HG03469 (cell line): ENCODE results near the gene EPHB1.
A peak's percentile ranks its signal among the peaks of the same experiment; 100 is the strongest.

ENCODE experiments used
- ATAC-seq: cut with Tn5 transposase; IDR thresholded peaks from one replicate; pipeline ENCODE4 v1.9.1; 2021; ENCODE audit warnings: mild to moderate bottlenecking, moderate library complexity, moderate number of reproducible peaks; ENCODE audit not compliant: unreplicated experiment

The EPHB1 gene

DNA sequence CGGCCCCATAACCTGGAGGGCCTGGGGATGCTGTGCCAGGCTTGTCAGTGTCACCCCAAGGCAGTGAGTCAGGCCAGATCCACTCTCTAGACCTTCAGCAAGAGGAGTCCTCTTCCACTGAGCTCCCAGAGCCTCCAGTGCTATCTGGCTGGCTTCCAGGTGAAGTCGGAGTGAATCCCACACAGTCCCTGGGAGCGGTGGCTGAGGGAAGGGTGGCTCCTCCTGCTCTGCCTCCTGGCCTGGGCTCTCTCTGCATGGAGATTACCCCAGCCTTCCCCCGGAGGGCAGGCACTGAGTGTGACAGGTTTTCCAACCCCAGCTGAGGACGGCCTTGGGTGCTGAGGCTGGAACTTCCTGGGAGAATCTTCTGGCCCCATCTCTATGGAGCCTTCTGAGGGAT lies 82.7 kb downstream of the EPHB1 start:
- no peak for ATAC-seq

DNA sequence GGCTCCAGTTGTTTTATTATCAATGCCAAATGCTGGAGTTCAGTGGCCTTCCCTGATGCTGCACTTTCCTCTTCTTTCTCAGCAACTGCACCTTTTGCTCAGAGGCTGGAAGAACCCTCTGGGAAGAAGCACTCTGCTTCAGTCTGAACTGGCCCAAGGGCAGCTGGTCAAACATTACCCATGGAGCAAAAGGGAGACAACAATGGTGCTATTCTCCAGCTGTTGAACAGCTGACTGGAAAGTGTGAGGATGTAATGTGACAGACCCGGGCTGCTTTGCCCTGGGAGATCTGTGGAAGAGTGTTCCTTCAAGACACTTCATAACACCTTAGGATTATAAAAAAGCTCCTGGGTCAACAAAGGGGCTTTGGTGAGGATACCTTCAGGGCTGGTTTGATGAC lies 84.9 kb downstream of the EPHB1 start:
- ATAC-seq: no peak

DNA sequence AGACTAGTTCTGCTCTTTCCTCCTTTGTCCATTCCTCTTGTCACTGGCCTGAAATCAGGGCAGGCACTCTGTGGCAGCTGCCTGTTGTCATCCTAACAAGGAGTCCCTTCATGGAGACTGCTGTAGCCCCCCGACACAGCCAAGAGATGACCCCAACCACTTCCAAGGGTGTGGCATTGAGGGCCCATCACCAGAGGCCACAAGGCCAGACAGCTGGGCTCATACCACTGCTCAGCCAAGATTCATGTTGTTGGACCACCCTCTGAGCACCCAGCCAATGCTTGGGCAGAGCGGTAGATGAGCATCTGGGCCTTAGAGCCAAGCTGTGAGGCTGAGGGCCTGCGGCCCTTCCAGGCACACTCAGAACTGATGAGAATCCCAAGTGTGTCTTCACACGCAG lies 85.4 kb downstream of the EPHB1 start:
- ATAC-seq: no peak

DNA sequence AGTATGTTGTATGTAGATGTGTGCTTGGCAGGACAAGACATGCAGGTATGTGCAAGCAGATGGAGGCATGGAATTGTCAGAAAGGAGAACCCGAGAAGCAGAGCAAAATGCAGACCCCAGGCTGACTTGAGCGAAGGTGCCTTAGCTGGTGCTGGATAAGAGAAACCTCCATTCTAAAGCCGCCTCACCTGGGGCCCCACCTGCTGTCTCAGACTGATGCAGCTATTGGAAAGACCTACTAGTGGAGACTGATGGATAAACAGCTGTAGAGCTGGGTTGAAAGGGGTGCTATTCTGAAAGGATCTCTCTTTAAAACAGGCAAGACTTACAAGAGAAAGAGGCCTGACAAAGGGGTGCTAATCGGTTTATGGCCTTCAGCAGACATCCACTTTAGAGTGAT lies 86.2 kb downstream of the EPHB1 start:
- no peak for ATAC-seq

DNA sequence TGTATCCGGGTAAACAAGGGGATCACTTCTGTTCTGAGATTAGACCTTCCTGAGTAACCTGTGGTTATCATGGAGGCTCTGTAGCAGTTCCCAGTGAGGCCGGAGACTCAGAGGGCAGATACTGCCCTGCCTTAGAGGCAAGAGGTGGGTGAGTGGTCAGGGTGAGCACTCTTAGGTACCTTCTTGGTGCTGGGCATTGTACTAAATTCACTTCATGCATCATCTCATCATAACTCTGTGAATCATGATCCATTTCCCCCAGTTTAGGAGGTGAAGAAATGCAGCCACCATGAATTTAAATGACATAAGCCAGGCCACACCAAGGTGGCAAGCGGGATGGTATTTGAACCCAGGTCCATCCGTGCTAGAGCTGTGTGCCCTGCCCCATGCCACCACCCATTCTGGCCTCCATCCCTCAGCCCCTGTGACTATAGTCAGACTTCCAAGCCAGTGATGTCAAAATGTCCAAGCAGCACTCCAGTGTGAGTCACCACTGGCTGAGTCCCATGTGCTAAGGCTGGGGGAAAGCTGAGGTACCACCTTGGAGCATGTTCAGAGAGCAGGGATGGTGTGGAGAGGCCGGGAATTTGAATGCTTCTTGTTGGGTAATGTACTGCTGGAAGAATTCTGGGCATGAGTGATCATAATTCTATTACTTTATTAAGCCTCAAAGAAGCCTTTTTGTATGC lies 88.8 kb downstream of the EPHB1 start:
- no peak for ATAC-seq

DNA sequence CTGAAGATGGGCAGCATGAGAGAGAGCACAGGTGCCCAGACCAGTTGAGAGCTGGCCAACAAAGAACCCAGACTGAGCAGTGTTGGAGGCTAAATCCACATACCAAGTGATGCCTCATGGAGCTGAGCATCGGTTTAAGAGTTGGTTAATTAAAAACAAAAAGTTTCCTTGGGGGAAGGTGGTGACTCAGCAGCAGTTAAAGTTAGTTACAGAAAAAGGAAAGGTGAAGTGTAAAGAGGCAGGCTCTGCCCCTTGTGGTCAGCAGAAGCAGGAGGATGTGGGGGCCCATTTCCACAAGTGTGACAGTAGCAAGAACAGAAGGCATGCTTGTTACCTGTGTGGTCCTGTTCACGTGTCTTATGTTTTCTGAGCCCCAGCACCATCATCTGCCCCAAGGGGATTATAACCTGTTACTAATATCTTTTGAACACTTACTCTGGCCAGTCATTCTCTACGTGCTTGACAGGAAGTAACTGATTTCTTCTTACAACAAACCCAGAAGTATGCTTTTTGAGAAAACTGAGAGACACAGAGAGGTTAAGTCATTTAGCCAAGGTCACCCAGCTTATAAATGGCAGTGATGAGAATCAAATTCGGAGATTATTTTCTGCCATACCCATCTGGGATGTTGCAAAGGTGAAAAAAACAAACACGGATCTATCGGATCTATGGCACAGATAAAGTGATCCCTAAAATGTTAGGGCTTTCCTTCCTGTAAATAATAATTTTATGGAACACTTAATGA lies 91.0 kb downstream of the EPHB1 start:
- ATAC-seq: peak; percentile 87

DNA sequence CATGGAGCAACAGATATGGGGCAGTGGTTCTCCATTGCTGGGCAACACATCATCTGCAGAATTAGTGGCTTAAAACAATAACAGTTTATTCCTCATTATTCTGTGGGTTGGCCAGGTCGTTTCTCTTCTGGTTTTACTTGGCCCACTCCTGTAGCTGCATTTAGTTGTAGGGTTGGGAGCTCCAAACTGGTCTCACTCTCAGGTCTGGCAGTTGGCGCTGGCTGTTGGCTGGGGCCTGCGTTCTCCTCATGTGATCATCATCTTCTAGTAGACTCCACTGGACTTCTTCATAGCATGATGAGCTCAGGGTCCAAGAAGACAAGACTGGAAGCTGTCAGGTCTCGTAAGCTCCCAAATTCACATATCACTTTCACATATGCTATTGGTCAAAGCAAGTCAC lies 91.9 kb downstream of the EPHB1 start:
- no peak for ATAC-seq

DNA sequence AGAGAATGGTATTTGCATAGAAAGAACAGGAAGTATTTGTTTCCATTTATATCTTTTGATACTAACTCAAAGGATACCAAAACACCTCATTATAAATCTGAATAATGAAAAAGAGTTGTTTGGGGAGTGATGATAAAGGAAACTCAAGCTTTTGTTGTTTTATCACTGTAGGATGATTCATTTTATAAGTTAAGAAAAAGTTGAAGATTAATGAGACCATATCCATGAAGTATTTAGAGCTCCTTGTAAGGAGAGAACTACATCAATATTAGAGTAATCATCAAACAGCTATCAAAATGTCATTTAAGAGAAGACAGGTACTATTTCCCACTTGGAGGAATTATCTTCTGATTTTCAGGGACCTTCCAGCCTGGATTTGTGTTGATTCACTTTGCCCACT lies 92.5 kb downstream of the EPHB1 start:
- no peak for ATAC-seq

DNA sequence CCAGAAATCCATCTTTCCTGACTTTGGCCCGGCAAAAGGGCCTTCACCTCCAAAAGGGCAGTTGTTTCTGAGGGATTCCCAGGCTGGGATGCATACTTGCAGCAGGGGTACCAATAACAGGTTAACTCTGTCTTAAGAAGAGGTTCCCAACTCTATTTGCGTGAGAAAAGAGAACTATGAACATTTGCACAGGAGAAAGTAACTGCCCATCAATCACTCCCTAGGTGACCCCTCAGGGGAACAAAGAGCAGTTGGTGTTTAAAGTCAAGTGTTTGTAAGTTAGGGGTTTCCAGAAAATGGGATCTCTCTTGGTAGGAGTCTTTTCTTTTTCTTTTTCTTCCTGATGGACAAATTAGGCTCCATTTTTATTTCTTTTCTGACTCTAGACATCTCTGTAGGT lies 97.3 kb downstream of the EPHB1 start:
- ATAC-seq: no peak

DNA sequence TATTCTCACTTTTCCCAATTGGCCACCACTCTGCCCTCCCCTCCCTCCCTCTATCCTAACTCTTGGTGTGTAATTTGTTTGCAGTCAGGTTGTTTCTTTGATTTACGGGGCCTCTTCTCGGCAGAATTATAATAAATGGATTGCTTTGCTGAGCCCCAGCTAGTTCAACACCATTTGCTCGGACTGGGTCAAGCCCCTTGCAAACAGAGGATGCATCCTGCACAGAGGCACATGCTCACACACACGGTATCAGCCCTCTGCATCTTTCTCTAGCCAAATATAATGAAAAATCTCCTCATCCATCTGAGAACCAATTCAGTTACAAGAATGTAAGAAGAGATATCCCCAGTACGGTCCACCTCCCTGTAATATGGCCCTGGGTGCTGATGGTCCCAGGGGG lies 97.7 kb downstream of the EPHB1 start:
- no peak for ATAC-seq

DNA sequence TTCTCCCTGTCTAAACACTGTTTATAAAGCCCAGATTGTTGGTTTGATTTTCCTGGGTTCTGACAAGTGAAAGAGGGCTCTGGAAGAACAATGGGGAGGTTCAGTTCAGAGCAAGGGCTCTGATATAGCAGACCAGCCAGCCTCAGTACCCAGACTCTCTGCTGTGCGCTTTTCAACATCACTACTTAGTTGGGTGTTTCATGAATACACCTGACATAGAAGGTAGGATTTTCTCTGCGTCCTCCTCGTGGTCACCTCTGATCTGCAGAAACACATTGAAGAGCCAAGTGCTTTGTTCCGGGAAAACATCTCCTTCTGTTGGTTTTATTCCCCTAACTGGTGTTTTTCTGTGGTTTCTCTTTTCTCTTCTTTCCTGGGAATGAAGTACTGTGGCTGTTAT lies 99.5 kb downstream of the EPHB1 start:
- ATAC-seq: no peak

DNA sequence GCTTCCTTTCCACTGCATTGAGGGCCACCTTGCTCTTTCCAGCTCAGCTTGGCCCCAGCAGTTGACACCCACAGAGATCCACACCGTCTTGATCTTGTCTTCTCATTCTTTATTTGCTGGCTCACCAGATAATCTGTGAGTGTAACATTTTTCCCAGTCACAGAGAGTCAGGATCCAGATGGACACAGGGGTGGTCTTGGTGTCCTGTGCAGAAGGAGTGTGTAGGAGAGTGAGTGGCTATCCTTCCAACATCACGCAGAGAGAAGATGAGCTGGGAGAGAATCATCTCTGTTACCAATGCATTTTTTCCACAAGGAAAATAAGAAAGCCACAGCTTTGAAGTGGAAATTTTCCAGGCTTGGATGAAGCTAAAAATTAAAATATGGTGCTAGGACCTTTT lies 100.1 kb downstream of the EPHB1 start:
- ATAC-seq: no peak

DNA sequence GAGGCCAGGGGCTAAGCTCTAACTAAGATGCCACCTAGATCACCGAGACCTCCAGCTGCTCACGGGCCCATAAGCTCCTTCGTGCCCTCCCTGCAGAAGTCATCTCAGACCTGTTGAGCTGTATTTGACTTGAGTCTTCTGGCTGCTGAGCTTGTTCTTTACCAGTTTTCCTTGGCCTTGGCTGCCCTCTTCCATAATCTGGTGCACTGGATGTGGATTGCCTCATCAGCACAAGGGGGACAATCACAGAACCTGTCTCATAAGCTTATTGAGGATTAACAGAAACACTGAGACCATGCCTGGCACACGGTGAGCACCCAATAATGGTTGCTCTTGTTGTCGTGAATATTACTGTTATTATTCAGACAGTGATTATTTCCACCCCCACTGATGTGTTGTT lies 101.1 kb downstream of the EPHB1 start:
- ATAC-seq: no peak

DNA sequence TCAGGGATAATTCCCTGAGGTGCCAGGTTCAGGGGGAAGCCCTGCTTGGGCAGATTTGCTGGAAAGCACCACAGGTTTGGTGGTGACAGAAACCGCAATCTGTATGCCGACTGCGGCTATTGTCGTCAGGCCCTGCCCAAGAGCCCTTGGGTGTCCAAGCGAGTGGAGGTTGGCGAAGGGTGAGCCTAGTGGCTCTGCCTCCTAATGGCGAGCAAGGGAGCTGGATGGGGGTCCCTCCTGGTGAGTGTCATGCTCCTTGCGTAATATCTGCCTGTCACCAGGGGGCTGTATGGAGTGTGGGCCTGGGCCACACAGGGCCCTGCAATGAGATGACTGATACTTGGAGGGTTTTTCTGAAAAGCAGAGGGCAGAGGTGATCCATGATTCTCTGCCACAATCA lies 101.6 kb downstream of the EPHB1 start:
- ATAC-seq: no peak

DNA sequence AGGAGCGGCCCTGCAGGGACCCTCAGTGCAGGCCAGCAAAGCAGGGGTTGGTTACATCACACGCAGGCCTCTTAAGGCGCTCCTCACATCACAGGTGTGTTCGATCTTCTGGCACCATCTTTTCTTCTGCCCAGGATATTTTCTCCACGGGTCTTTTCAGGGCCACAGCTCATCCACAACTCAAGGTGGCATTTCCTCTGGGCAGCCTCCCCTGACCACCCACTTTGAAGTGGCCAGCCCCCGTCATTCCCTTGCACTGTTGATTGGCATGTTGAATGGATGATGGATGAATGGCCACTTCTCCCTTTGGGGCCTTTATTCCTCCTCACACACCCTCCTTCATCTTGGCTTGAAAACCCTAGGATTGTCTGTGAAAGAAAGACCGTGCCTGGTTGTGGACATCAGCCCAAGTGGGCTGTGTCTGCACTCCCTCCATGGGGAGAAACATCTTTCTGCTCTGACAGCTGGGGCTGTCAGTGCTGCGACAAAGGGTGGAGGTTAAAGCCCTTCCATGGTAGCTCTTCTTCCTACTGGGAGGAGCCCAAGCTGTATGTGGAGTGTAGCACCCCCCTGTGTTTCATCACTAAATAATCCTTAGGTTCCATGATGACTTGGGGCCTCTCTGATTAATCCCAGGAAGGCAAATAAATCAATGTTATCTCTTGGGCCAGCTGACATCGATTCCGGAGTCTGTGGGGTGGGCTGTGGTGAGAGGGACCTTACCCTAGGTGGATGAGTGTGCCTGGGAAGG lies 102.5 kb downstream of the EPHB1 start:
- no peak for ATAC-seq

DNA sequence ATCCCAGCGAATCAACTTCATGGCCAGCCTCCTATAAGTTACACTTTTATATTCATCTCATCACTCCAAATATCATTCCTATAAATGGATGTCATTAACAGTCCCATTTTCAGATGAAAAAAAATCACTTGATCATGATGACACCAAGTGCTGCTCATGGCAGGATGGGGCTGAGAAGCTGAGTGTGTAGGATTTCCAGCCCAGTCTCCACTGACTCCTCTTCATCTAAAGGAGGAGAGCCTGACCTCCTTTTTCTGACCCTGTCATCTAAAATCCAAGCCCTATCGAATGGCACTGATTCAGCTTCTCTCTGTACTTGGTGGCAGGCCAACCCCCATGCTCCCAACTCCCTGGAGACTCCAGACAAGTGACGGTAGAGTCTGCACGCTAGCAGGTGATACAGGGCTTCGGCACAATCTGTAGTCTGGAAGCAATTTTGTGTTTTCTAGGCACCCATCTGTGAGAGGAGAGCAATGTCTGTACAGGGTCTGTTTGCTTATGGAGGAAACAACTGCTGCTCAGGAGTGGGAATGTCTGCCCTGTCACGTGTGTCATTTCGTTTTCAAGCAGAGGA lies 103.2 kb downstream of the EPHB1 start:
- ATAC-seq: no peak

DNA sequence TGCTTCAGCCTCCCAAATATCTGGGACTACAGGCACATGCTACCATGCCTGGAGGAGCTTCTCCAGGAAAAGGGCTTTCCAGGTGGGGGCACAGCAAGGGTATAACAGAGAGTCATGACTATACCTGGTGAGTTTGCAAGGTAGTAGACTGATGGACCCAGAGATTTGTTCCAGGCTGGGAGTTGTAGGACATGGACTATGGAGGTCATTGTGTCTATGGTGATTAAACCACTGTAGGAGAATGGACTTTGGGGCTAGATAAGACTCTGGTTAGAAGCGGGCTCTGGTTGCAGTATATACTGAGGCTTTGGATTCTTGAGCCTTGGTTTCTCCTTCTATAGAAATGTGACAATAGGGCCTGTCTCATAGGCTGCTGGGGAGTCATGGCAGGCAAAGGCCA lies 104.7 kb downstream of the EPHB1 start:
- no peak for ATAC-seq

DNA sequence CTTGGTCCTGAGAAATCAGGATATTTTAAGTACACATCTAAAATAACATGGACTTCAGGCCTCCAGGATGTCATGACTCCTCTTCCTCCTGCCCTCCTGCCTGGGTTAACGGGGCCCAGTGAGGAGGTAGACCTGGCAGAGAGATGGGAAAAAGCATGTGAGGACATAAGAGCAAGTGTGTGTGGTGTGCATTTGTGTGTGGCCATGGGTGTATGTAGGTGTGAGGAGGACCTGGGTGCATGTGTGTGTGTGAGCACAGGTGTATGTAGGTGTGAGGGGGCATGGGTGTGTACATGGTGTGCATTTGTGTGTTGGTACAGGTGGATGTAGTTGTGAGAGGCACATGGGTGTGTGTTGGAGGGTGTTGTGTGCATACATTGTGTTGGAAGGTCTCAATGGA lies 105.4 kb downstream of the EPHB1 start:
- no peak for ATAC-seq

DNA sequence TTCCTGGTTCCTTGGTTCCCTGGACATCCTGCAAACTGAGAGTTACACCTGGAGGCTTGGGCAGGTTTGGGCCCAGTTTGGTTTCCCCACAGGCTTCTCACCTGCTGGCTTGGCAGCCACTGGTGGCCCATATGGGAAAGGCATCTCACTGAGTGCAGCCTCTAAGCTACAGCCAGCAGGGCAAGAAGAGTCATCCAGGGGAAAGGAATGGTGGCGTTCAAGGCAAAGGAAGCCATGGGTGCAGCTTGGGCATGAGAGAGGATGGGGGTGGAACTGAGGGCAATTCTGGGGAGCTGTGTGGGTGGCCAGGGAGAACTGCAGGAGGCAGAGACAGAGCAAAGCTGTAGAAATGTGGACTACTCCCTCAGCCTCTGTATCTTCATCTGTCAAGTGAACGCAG lies 106.4 kb downstream of the EPHB1 start:
- ATAC-seq: no peak

DNA sequence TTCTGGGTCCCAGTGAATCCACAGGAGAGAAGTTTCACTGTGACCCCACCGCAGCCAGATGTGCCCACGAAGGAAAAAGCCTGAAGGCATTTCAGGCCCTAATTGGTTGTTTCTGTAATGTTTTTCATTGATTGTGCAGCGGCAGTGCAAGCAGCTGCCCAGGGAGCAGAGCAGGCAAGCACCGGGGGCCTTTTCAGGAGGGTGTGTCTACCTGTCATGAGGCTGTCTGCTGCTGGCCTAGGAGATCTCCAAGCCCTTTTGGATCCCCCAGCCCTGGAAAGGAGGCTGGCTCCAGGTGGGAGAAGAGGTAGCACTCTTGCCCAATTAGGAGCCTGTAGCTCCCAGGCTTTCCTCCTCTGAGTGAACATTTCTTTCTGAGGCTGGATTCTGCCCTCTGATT lies 108.8 kb downstream of the EPHB1 start:
- peak; percentile 3 for ATAC-seq

DNA sequence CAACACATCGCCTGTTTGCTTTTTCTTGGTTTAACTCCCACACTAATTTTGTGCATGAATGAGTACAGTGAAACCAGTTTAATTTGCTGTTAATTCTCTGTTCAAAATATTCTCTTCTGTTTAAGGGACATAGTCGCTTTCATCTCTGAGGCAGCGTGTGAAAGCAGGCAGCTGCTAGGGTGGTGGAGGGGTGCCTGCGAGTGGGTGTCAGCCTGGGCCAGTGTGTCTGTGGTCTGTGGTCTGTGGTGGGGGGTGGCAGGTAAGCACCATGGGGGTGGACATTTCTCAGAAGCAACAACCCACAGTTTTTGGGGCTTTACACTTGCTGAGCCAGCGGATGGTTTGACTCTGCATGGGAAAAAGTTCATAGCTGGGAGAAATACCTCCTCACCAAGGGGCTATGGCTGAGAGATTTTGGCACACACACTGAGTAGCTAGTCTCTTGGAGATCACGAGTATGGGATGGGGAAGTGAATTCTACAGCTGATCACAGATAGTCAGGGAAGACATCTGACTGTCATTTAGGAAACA lies 109.2 kb downstream of the EPHB1 start:
- peak; percentile 81 for ATAC-seq
